Liver (tissue), 9 donors: Measurements from ENCODE around the gene POLR3GL. TPM values are rescaled to one million over a fixed set of nuclear protein-coding genes. Genes with fewer than 3 reads are reported as not detected.

Experiments
- DNase-seq: peaks from one replicate; pipeline ENCODE4 v3.0.0-alpha.2; 2017; ENCODE audit warnings: low spot score
- H3K27ac ChIP-seq, 2 donors: one replicate each; pipeline ENCODE4 v1.7.0; 2013; ENCODE audit warnings: inconsistent platforms in 2 of 2, low read length in 2 of 2, control low read depth in 1 of 2, low read depth in 1 of 2, mild to moderate bottlenecking in 1 of 2
- H3K27me3 ChIP-seq, 4 donors: one replicate each; pipeline versions ENCODE4 v1.6.1 to v1.7.0; 2013; ENCODE audit warnings: low read length in 3 of 4, inconsistent platforms in 1 of 4, mild to moderate bottlenecking in 1 of 4, moderate library complexity in 1 of 4; ENCODE audit not compliant: control insufficient read depth in 4 of 4, insufficient read depth in 4 of 4
- H3K36me3 ChIP-seq, 4 donors: one replicate each; pipeline versions ENCODE4 v1.6.1 to v1.7.0; 2013; ENCODE audit warnings: low read length in 3 of 4, mild to moderate bottlenecking in 3 of 4, low read depth in 1 of 4, moderate library complexity in 1 of 4; ENCODE audit not compliant: control insufficient read depth in 4 of 4, insufficient read depth in 3 of 4
- H3K4me1 ChIP-seq, 4 donors: one replicate each; pipeline versions ENCODE4 v1.6.1 to v1.7.0; 2013; ENCODE audit warnings: low read length in 3 of 4, mild to moderate bottlenecking in 3 of 4, moderate library complexity in 1 of 4; ENCODE audit not compliant: control insufficient read depth in 4 of 4, insufficient read depth in 4 of 4
- H3K4me3 ChIP-seq, 3 donors: one replicate each; pipeline versions ENCODE4 v1.6.1 to v1.7.0; 2013; ENCODE audit warnings: low read length in 3 of 3, control low read depth in 1 of 3, low read depth in 1 of 3, mild to moderate bottlenecking in 1 of 3
- H3K9ac ChIP-seq, 2 donors: one replicate each; pipeline ENCODE4 v1.7.0; 2013; ENCODE audit warnings: low read length in 2 of 2, mild to moderate bottlenecking in 2 of 2, moderate library complexity in 2 of 2, control low read depth in 1 of 2, low read depth in 1 of 2
- H3K9me3 ChIP-seq, 4 donors: one replicate each; pipeline versions ENCODE4 v1.6.1 to v1.7.0; 2013; ENCODE audit warnings: low read length in 3 of 4; ENCODE audit not compliant: control insufficient read depth in 4 of 4
- ATF3 ChIP-seq: IDR thresholded peaks from 2 replicates; pipeline ENCODE4 v1.6.1; 2016; ENCODE audit warnings: antibody characterized with exemption
- EGR1 ChIP-seq, 2 donors: IDR thresholded peaks; 2 replicates each; pipeline ENCODE4 v1.6.1; 2016 to 2018; ENCODE audit warnings: antibody characterized with exemption in 2 of 2, low read depth in 2 of 2
- FOXA1 ChIP-seq: IDR thresholded peaks from 2 replicates; pipeline ENCODE4 v1.6.1; 2016; ENCODE audit warnings: antibody characterized with exemption
- FOXA2 ChIP-seq: IDR thresholded peaks from 2 replicates; pipeline ENCODE4 v1.6.1; 2016; ENCODE audit warnings: antibody characterized with exemption
- GABPA ChIP-seq, 2 donors: IDR thresholded peaks in 1 of 2; conservative IDR thresholded peaks in 1 of 2; 2 replicates each; pipeline ENCODE4 v1.6.1; 2016; ENCODE audit warnings: antibody characterized with exemption in 2 of 2, mild to moderate bottlenecking in 1 of 2, moderate library complexity in 1 of 2
- HNF4A ChIP-seq, 2 donors: conservative IDR thresholded peaks; 2 replicates each; pipeline ENCODE4 v1.6.1; 2016; ENCODE audit warnings: antibody characterized with exemption in 2 of 2, mild to moderate bottlenecking in 2 of 2
- HNF4G ChIP-seq: IDR thresholded peaks from 2 replicates; pipeline ENCODE4 v1.6.1; 2016; ENCODE audit warnings: antibody characterized with exemption
- JUND ChIP-seq, 2 donors: IDR thresholded peaks; 2 replicates each; pipeline ENCODE4 v1.6.1; 2016; ENCODE audit warnings: antibody characterized with exemption in 2 of 2
- MAX ChIP-seq: IDR thresholded peaks from 2 replicates; pipeline ENCODE4 v1.6.1; 2016; ENCODE audit warnings: antibody characterized with exemption
- NR2F2 ChIP-seq: IDR thresholded peaks from 2 replicates; pipeline ENCODE4 v1.6.1; 2016; ENCODE audit warnings: antibody characterized with exemption
- RAD21 ChIP-seq, 2 donors: IDR thresholded peaks; 2 replicates each; pipeline ENCODE4 v1.6.1; 2016; ENCODE audit warnings: antibody characterized with exemption in 2 of 2, mild to moderate bottlenecking in 2 of 2
- RXRA ChIP-seq, 2 donors: IDR thresholded peaks; 2 replicates each; pipeline ENCODE4 v1.6.1; 2017 to 2018; ENCODE audit warnings: antibody characterized with exemption in 2 of 2, mild to moderate bottlenecking in 1 of 2
- SP1 ChIP-seq: IDR thresholded peaks from 2 replicates; pipeline ENCODE4 v1.6.1; 2018; ENCODE audit warnings: antibody characterized with exemption, mild to moderate bottlenecking
- TAF1 ChIP-seq: conservative IDR thresholded peaks from 2 replicates; pipeline ENCODE4 v1.6.1; 2016; ENCODE audit warnings: antibody characterized with exemption, mild to moderate bottlenecking
- YY1 ChIP-seq: IDR thresholded peaks from 2 replicates; pipeline ENCODE4 v1.6.1; 2016; ENCODE audit warnings: antibody characterized with exemption, mild to moderate bottlenecking
- WGBS: extraction: QIAGEN DNeasy Blood & Tissue Kit; methylation state at CpG from one replicate; pipeline ENCODE4 v1.1.7; 2013; 5-methylcytosine and 5-hydroxymethylcytosine counted together
- polyA plus RNA-seq, 2 donors: library from polyadenylated mRNA; stranded (reverse) in 1 of 2; unstranded in 1 of 2; fragments of 200-250 nt in 1 of 2; fragments of >200 nt in 1 of 2; fragmentation: Nextera tagmentation in 1 of 2; extraction: Ambion mirVana in 1 of 2; gene quantifications; one replicate each; pipeline versions ENCODE4 v1.2.1 to v1.2.3, GENCODE V29; 2013 to 2015
- total RNA-seq, 2 donors: library from RNA; depleted of rRNA; stranded (reverse); fragments of >200 nt; gene quantifications; one replicate each; pipeline ENCODE4 v1.2.3, GENCODE V29; 2014
- TF ChIP-seq, protein P1 (sequence below): fragments of 150-350 bp; IDR thresholded peaks from 2 replicates; pipeline ENCODE4 v1.5.1; 2017; ENCODE audit warnings: improper control_type of control experiment, low read depth, low read length; ENCODE audit not compliant: missing input control
- TF ChIP-seq, protein P2 (sequence below): IDR thresholded peaks from 2 replicates; pipeline ENCODE4 v1.6.1; 2016; ENCODE audit warnings: antibody characterized with exemption
- TF ChIP-seq, protein P3 (sequence below): IDR thresholded peaks from 2 replicates; pipeline ENCODE4 v1.6.1; 2016; ENCODE audit warnings: antibody characterized with exemption, mild to moderate bottlenecking
- donor health status: healthy.
- donor health status: healthy.
- donor health status: healthy.
- donor health status: healthy.
- donor health status: healthy.

Gene POLR3GL
- total and polyA plus RNA-seq, 4 donors, result 11.9 to 23.4 (median 16.2) TPM

- TF ChIP-seq, protein P1, sequence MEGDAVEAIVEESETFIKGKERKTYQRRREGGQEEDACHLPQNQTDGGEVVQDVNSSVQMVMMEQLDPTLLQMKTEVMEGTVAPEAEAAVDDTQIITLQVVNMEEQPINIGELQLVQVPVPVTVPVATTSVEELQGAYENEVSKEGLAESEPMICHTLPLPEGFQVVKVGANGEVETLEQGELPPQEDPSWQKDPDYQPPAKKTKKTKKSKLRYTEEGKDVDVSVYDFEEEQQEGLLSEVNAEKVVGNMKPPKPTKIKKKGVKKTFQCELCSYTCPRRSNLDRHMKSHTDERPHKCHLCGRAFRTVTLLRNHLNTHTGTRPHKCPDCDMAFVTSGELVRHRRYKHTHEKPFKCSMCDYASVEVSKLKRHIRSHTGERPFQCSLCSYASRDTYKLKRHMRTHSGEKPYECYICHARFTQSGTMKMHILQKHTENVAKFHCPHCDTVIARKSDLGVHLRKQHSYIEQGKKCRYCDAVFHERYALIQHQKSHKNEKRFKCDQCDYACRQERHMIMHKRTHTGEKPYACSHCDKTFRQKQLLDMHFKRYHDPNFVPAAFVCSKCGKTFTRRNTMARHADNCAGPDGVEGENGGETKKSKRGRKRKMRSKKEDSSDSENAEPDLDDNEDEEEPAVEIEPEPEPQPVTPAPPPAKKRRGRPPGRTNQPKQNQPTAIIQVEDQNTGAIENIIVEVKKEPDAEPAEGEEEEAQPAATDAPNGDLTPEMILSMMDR, result no peak
- TF ChIP-seq NR2F2 (no peak), MAX (no peak), HNF4A (conservative IDR thresholded peaks at IDR 0.05) (no peak), YY1 (no peak), FOXA1 (no peak), RAD21 (IDR thresholded peaks at IDR 0.05) (no peak), GABPA (IDR thresholded peaks at IDR 0.05 in 1 of 2, conservative IDR thresholded peaks at IDR 0.05 in 1 of 2) (no peak)
These were observed 14.0 kb downstream of the POLR3GL start (continued) for GRCh38 chr1:145978471-145978853.

GRCh38 chr1:145978854-145979745 lies 14.6 kb downstream of the POLR3GL start:
- Histone ChIP-seq H3K27ac (peak overlapping the region; percentile 87 to 93), H3K4me1 (peaks cover 19 to 49% (median 35%) of the 10 kb centered on the region in 4 donors), H3K9me3 (no peaks in the 10 kb centered on the region), H3K9ac (peak overlapping the region; percentile 59 to 84), H3K4me3 (no peak overlapping the region), H3K36me3 (peaks cover 0 to 8% (median 0%) of the 10 kb centered on the region in 4 donors), H3K27me3 (no peaks in the 10 kb centered on the region)
- TF ChIP-seq EGR1 (IDR thresholded peaks at IDR 0.05; ENCODE audit: low read depth in 2 of 2) (no peak), JUND (IDR thresholded peaks at IDR 0.05) (peak; percentile 78 to 79), SP1 (peak; percentile 70), TAF1 (no peak), ATF3 (no peak), GABPA (IDR thresholded peaks at IDR 0.05 in 1 of 2, conservative IDR thresholded peaks at IDR 0.05 in 1 of 2) (peak in 1 of 2 donors; percentile 45), YY1 (no peak), FOXA1 (no peak), RAD21 (IDR thresholded peaks at IDR 0.05) (peak; percentile 24 to 26), HNF4G (no peak), HNF4A (conservative IDR thresholded peaks at IDR 0.05) (no peak), FOXA2 (no peak), MAX (peak; percentile 10), NR2F2 (peak; percentile 31), RXRA (IDR thresholded peaks at IDR 0.05) (peak in 1 of 2 donors; percentile 39)
- TF ChIP-seq, protein P2, sequence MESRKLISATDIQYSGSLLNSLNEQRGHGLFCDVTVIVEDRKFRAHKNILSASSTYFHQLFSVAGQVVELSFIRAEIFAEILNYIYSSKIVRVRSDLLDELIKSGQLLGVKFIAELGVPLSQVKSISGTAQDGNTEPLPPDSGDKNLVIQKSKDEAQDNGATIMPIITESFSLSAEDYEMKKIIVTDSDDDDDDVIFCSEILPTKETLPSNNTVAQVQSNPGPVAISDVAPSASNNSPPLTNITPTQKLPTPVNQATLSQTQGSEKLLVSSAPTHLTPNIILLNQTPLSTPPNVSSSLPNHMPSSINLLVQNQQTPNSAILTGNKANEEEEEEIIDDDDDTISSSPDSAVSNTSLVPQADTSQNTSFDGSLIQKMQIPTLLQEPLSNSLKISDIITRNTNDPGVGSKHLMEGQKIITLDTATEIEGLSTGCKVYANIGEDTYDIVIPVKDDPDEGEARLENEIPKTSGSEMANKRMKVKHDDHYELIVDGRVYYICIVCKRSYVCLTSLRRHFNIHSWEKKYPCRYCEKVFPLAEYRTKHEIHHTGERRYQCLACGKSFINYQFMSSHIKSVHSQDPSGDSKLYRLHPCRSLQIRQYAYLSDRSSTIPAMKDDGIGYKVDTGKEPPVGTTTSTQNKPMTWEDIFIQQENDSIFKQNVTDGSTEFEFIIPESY, result no peak
- TF ChIP-seq, protein P1, result no peak
- TF ChIP-seq, protein P3, sequence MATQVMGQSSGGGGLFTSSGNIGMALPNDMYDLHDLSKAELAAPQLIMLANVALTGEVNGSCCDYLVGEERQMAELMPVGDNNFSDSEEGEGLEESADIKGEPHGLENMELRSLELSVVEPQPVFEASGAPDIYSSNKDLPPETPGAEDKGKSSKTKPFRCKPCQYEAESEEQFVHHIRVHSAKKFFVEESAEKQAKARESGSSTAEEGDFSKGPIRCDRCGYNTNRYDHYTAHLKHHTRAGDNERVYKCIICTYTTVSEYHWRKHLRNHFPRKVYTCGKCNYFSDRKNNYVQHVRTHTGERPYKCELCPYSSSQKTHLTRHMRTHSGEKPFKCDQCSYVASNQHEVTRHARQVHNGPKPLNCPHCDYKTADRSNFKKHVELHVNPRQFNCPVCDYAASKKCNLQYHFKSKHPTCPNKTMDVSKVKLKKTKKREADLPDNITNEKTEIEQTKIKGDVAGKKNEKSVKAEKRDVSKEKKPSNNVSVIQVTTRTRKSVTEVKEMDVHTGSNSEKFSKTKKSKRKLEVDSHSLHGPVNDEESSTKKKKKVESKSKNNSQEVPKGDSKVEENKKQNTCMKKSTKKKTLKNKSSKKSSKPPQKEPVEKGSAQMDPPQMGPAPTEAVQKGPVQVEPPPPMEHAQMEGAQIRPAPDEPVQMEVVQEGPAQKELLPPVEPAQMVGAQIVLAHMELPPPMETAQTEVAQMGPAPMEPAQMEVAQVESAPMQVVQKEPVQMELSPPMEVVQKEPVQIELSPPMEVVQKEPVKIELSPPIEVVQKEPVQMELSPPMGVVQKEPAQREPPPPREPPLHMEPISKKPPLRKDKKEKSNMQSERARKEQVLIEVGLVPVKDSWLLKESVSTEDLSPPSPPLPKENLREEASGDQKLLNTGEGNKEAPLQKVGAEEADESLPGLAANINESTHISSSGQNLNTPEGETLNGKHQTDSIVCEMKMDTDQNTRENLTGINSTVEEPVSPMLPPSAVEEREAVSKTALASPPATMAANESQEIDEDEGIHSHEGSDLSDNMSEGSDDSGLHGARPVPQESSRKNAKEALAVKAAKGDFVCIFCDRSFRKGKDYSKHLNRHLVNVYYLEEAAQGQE, result no peak
- peak; percentile 79 for DNase-seq
- 51% methylated on average over 9 of the region's 9 CpGs for WGBS
